GM23338 (cell line): ENCODE data around the gene SH3D19. TPM values are rescaled to one million over a fixed set of nuclear protein-coding genes. Genes with fewer than 3 reads are reported as not detected.

Experiments
- ATAC-seq: fragments of 200-7000 bp; cut with Tn5 transposase; 3 replicates; pipeline ENCODE4 v1.9.1; 2020
- DNase-seq: peaks from one replicate; pipeline ENCODE4 v3.0.0-alpha.2; 2015; ENCODE audit warnings: low spot score
- H2AFZ ChIP-seq: fragments of 200-600 bp; sonication (generic); 2 replicates; pipeline ENCODE4 v1.8.0; 2016; ENCODE audit warnings: antibody characterized with exemption, mild to moderate bottlenecking, moderate library complexity
- H3F3A ChIP-seq: fragments of 200-600 bp; sonication (generic); replicated peaks from 2 replicates; pipeline ENCODE4 v1.8.0; 2017; ENCODE audit warnings: antibody characterized with exemption, mixed run types, low read depth
- H3K27ac ChIP-seq: fragments of 200-600 bp; sonication (generic); 2 replicates; pipeline ENCODE4 v1.6.1; 2016; ENCODE audit warnings: low read depth
- H3K27me3 ChIP-seq: fragments of 200-600 bp; sonication (generic); 2 replicates; pipeline ENCODE4 v1.8.0; 2016; ENCODE audit warnings: mild to moderate bottlenecking, mixed run types, moderate library complexity; ENCODE audit not compliant: insufficient read depth
- H3K36me3 ChIP-seq: fragments of 200-600 bp; sonication (generic); 2 replicates; pipeline ENCODE4 v1.8.0; 2016; ENCODE audit warnings: mild to moderate bottlenecking; ENCODE audit not compliant: insufficient read depth
- H3K4me1 ChIP-seq: fragments of 200-600 bp; sonication (generic); 2 replicates; pipeline ENCODE4 v1.8.0; 2016; ENCODE audit warnings: mild to moderate bottlenecking, moderate library complexity; ENCODE audit not compliant: insufficient read depth
- H3K4me2 ChIP-seq: fragments of 200-600 bp; sonication (generic); 2 replicates; pipeline ENCODE4 v1.7.1; 2017; ENCODE audit warnings: mixed run types
- H3K4me3 ChIP-seq: fragments of 200-600 bp; sonication (generic); 2 replicates; pipeline ENCODE4 v1.6.1; 2016; ENCODE audit warnings: mixed run types
- H3K79me2 ChIP-seq: fragments of 200-600 bp; sonication (generic); replicated peaks from 2 replicates; pipeline ENCODE4 v1.8.0; 2017; ENCODE audit warnings: mild to moderate bottlenecking; ENCODE audit not compliant: insufficient read depth
- H3K9me2 ChIP-seq: fragments of 200-600 bp; sonication (generic); 2 replicates; pipeline ENCODE4 v1.8.0; 2017; ENCODE audit not compliant: insufficient read depth
- H4K20me1 ChIP-seq: fragments of 200-600 bp; sonication (generic); replicated peaks from 2 replicates; pipeline ENCODE4 v1.8.0; 2017; ENCODE audit warnings: mild to moderate bottlenecking; ENCODE audit not compliant: insufficient read depth
- H3K27ac Mint-ChIP-seq: 2 replicates; pipeline ENCODE4 v1.8.0; 2020; ENCODE audit warnings: inconsistent platforms, mild to moderate bottlenecking, moderate library complexity, mixed read lengths
- H3K27me3 Mint-ChIP-seq: 3 replicates; pipeline ENCODE4 v1.8.0; 2022; ENCODE audit warnings: low read depth, mild to moderate bottlenecking, moderate library complexity, mixed read lengths, inconsistent platforms; ENCODE audit not compliant: insufficient read depth, poor library complexity
- H3K36me3 Mint-ChIP-seq: 3 replicates; pipeline ENCODE4 v1.8.0; 2021; ENCODE audit warnings: low read depth, mild to moderate bottlenecking, inconsistent platforms, moderate library complexity, mixed read lengths
- H3K4me1 Mint-ChIP-seq: 3 replicates; pipeline ENCODE4 v1.8.0; 2020; ENCODE audit warnings: mild to moderate bottlenecking, inconsistent platforms, mixed read lengths
- H3K4me3 Mint-ChIP-seq: 3 replicates; pipeline ENCODE4 v1.8.0; 2021; ENCODE audit warnings: moderate library complexity, mild to moderate bottlenecking, inconsistent platforms, mixed read lengths
- H3K9me3 Mint-ChIP-seq: 3 replicates; pipeline ENCODE4 v1.8.0; 2020; ENCODE audit warnings: moderate library complexity, mild to moderate bottlenecking, inconsistent platforms, mixed read lengths
- CREB1 ChIP-seq: fragments of 250-450 bp; sonication (Bioruptor Pico); IDR thresholded peaks from 2 replicates; pipeline ENCODE4 v1.5.0; 2020; ENCODE audit warnings: low read depth, mild to moderate bottlenecking, moderate library complexity
- EZH2 ChIP-seq: fragments of 200-600 bp; sonication (generic); IDR thresholded peaks from one replicate; pipeline ENCODE4 v1.8.0; 2017; ENCODE audit warnings: antibody characterized with exemption, mild to moderate bottlenecking, low read depth; ENCODE audit not compliant: unreplicated experiment
- EZH2phosphoT487 ChIP-seq: fragments of 200-600 bp; sonication (generic); IDR thresholded peaks from one replicate; pipeline ENCODE4 v1.8.1; 2018; ENCODE audit warnings: antibody characterized with exemption; ENCODE audit not compliant: unreplicated experiment
- JUNB ChIP-seq: IDR thresholded peaks from one replicate; pipeline ENCODE4 v1.6.1; 2016; ENCODE audit warnings: antibody characterized with exemption; ENCODE audit not compliant: unreplicated experiment
- NANOG ChIP-seq: IDR thresholded peaks from 2 replicates; pipeline ENCODE4 v1.6.1; 2016; ENCODE audit warnings: antibody characterized with exemption, borderline replicate concordance
- POLR2AphosphoS5 ChIP-seq: IDR thresholded peaks from 2 replicates; pipeline ENCODE4 v1.6.1; 2016; ENCODE audit warnings: antibody characterized with exemption, low read depth
- STAT1 ChIP-seq: IDR thresholded peaks from one replicate; pipeline ENCODE4 v1.6.1; 2016; ENCODE audit warnings: antibody characterized with exemption; ENCODE audit not compliant: unreplicated experiment
- ZNF114 ChIP-seq: fragments of 250-450 bp; sonication (Bioruptor Pico); IDR thresholded peaks from 2 replicates; pipeline ENCODE4 v1.5.0; 2020; ENCODE audit warnings: mild to moderate bottlenecking, moderate library complexity
- ZNF331 ChIP-seq: fragments of 250-450 bp; sonication (Bioruptor Pico); IDR thresholded peaks from 2 replicates; pipeline ENCODE4 v1.5.0; 2020; ENCODE audit warnings: low read depth, mild to moderate bottlenecking, moderate library complexity
- polyA plus RNA-seq: library from polyadenylated mRNA; unstranded; fragments of >200 nt; fragmentation: Nextera tagmentation; extraction: Ambion mirVana; gene quantifications from 2 replicates; pipeline ENCODE4 v1.2.1, GENCODE V29; 2016
- total RNA-seq: library from RNA; depleted of rRNA; stranded (reverse); fragments of >200 nt; shearing (Covaris generic); gene quantifications from 2 replicates; pipeline ENCODE4 v1.2.3, GENCODE V29; 2014
- TF ChIP-seq, protein P1 (sequence below), 2 experiments: fragments of 200-600 bp in 1 of 2; sonication (generic) in 1 of 2; conservative IDR thresholded peaks; 2 replicates each; pipeline versions ENCODE4 v1.5.1 to v1.6.1; 2016 to 2017; ENCODE audit warnings: antibody characterized with exemption in 2 of 2, low read depth in 2 of 2, mild to moderate bottlenecking in 2 of 2, moderate library complexity in 1 of 2
- TF ChIP-seq, protein P2 (sequence below): IDR thresholded peaks from 2 replicates; pipeline ENCODE4 v1.6.1; 2016; ENCODE audit warnings: antibody characterized with exemption
- TF ChIP-seq, protein P3 (sequence below): IDR thresholded peaks from one replicate; pipeline ENCODE4 v1.6.1; 2018; ENCODE audit warnings: antibody characterized with exemption; ENCODE audit not compliant: unreplicated experiment

SH3D19 gene
- total and polyA plus RNA-seq, 2 experiments from 2014 or later, result 25.3 to 57.4 TPM

DNA sequence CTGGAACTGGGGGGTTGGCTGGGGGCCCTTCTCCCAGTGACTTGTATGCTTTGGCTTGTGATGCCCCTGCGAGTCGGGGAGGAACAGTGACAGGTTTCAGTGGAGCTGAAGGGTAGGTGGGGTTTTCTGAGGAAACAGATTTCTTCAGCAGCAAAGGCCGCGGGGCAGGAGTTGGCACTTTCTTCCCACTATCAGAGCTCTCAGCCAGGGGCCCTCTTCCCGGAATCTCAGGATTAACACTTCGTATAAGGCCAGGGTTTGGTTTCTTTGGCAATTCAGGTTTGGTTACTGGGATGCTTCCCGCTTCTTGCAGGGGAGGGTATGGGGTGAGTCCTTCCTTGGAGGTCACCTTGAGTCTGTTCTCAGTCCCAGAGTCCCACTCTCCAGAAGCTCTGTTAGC, 150.6 kb downstream of the SH3D19 start:
- Histone ChIP-seq H3K9me2 (no peaks in the 10 kb centered on the region), H3K27me3 (no peaks in the 10 kb centered on the region), H3K27ac (no peak overlapping the region), H3K4me2 (no peak overlapping the region), H3K4me3 (no peak overlapping the region), H2AFZ (no peak overlapping the region), H3K4me1 (peaks cover 7% of the 10 kb centered on the region; the same call in 1 of the 2 replicates), H3K79me2 (no peaks in the 10 kb centered on the region), H3F3A (no peaks in the 10 kb centered on the region), H4K20me1 (no peaks in the 10 kb centered on the region; the same call in 1 of the 2 replicates), H3K36me3 (peaks cover 15% of the 10 kb centered on the region; the same call in 1 of the 2 replicates)
- TF ChIP-seq CREB1 (CRISPR knock-in tag), result no peak
- no peak for TF ChIP-seq NANOG
- TF ChIP-seq EZH2phosphoT487, result no peak
- no peak for TF ChIP-seq ZNF331 (CRISPR knock-in tag)
- no peak for TF ChIP-seq ZNF114
- TF ChIP-seq, protein P1, sequence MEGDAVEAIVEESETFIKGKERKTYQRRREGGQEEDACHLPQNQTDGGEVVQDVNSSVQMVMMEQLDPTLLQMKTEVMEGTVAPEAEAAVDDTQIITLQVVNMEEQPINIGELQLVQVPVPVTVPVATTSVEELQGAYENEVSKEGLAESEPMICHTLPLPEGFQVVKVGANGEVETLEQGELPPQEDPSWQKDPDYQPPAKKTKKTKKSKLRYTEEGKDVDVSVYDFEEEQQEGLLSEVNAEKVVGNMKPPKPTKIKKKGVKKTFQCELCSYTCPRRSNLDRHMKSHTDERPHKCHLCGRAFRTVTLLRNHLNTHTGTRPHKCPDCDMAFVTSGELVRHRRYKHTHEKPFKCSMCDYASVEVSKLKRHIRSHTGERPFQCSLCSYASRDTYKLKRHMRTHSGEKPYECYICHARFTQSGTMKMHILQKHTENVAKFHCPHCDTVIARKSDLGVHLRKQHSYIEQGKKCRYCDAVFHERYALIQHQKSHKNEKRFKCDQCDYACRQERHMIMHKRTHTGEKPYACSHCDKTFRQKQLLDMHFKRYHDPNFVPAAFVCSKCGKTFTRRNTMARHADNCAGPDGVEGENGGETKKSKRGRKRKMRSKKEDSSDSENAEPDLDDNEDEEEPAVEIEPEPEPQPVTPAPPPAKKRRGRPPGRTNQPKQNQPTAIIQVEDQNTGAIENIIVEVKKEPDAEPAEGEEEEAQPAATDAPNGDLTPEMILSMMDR (conservative IDR thresholded peaks at IDR 0.05; ENCODE audit: low read depth in 2 of 2), result no peak
- no peak for TF ChIP-seq POLR2AphosphoS5
- TF ChIP-seq, protein P2, sequence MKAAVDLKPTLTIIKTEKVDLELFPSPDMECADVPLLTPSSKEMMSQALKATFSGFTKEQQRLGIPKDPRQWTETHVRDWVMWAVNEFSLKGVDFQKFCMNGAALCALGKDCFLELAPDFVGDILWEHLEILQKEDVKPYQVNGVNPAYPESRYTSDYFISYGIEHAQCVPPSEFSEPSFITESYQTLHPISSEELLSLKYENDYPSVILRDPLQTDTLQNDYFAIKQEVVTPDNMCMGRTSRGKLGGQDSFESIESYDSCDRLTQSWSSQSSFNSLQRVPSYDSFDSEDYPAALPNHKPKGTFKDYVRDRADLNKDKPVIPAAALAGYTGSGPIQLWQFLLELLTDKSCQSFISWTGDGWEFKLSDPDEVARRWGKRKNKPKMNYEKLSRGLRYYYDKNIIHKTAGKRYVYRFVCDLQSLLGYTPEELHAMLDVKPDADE, result no peak
- TF ChIP-seq JUNB, result no peak
- H3K36me3 Mint-ChIP-seq, result peaks cover 21% of the 10 kb centered on the region
- H3K4me3 Mint-ChIP-seq, result no peak overlapping the region
- no peak overlapping the region for H3K27ac Mint-ChIP-seq
- H3K27me3 Mint-ChIP-seq, result peaks cover 2% of the 10 kb centered on the region
- no peaks in the 10 kb centered on the region for H3K9me3 Mint-ChIP-seq
- ATAC-seq (no peak), DNase-seq (no peak)
- H3K4me1 Mint-ChIP-seq, result peaks cover 12% of the 10 kb centered on the region

DNA sequence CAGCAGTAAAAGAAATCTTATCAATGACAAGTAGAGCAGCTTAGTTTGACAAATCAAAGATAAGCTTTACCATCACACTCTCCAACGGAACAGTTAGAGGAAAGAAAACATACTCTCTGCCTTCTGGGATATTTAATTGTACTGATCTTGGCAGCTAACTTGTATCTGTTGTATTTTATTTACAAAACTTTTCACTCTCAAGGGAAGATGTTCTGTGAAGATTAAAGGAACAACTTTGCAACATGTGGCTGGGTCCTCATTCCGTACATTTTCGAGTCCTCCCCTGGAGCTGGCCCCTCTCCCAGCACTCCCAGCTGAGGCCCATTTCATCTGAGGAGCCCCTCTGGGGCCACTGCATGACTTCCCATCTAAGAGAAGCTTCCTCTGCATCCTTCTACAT, 151.5 kb downstream of the SH3D19 start:
- peaks cover 15% of the 10 kb centered on the region; the same call in 1 of the 2 replicates for H3K36me3 ChIP-seq
- Mint-ChIP-seq H3K4me1 (peaks cover 19% of the 10 kb centered on the region), H3K36me3 (peaks cover 27% of the 10 kb centered on the region), H3K27ac (no peak overlapping the region; the same call in 1 of the 2 replicates), H3K9me3 (no peaks in the 10 kb centered on the region), H3K4me3 (no peak overlapping the region), H3K27me3 (peaks cover 2% of the 10 kb centered on the region)
- H3F3A ChIP-seq, result no peaks in the 10 kb centered on the region
- peaks cover 7% of the 10 kb centered on the region; the same call in 1 of the 2 replicates for H3K4me1 ChIP-seq
- no peak overlapping the region for H3K4me2 ChIP-seq
- no peak overlapping the region for H3K27ac ChIP-seq
- DNase-seq (no peak), ATAC-seq (no peak)
- H3K4me3 ChIP-seq, result no peak overlapping the region
- H4K20me1 ChIP-seq, result no peaks in the 10 kb centered on the region; the same call in 1 of the 2 replicates
- H3K9me2 ChIP-seq, result no peaks in the 10 kb centered on the region
- H2AFZ ChIP-seq, result no peak overlapping the region
- no peaks in the 10 kb centered on the region for H3K79me2 ChIP-seq
- no peaks in the 10 kb centered on the region for H3K27me3 ChIP-seq
- TF ChIP-seq, protein P3, sequence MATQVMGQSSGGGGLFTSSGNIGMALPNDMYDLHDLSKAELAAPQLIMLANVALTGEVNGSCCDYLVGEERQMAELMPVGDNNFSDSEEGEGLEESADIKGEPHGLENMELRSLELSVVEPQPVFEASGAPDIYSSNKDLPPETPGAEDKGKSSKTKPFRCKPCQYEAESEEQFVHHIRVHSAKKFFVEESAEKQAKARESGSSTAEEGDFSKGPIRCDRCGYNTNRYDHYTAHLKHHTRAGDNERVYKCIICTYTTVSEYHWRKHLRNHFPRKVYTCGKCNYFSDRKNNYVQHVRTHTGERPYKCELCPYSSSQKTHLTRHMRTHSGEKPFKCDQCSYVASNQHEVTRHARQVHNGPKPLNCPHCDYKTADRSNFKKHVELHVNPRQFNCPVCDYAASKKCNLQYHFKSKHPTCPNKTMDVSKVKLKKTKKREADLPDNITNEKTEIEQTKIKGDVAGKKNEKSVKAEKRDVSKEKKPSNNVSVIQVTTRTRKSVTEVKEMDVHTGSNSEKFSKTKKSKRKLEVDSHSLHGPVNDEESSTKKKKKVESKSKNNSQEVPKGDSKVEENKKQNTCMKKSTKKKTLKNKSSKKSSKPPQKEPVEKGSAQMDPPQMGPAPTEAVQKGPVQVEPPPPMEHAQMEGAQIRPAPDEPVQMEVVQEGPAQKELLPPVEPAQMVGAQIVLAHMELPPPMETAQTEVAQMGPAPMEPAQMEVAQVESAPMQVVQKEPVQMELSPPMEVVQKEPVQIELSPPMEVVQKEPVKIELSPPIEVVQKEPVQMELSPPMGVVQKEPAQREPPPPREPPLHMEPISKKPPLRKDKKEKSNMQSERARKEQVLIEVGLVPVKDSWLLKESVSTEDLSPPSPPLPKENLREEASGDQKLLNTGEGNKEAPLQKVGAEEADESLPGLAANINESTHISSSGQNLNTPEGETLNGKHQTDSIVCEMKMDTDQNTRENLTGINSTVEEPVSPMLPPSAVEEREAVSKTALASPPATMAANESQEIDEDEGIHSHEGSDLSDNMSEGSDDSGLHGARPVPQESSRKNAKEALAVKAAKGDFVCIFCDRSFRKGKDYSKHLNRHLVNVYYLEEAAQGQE, result no peak
- TF ChIP-seq ZNF331 (CRISPR knock-in tag) (no peak), STAT1 (no peak), EZH2phosphoT487 (no peak), EZH2 (no peak), CREB1 (CRISPR knock-in tag) (no peak), JUNB (no peak), POLR2AphosphoS5 (no peak)
